ENCODE measurements around the gene HGFAC.
A peak's percentile ranks its signal among the peaks of the same experiment; 100 is the strongest.

Gene HGFAC

DNA sequence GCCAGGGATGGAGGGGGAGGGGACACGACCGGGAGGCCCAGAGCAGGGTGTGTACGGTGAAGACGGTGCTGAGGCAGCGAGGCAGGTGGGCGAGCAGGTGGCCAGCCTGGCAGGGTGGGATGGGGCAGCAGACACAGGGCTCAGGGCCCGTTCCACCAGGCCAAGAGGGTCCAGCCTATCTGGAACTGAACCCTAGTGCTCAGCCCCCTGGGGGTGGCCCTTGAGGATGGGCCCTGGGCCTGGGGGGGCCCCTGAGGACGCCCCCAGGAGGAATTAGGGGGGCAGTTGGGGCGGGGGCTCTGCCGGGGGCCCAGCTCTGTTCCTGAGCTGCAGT lies 3.0 kb upstream of the HGFAC start:
- FAIRE-seq: no peak
- TF ChIP-seq POLR2A (IDR thresholded peaks at IDR 0.05; ENCODE audit: low read depth, low read length): no peak
- no peak for TF ChIP-seq TAF1 (IDR thresholded peaks at IDR 0.05; ENCODE audit: low read depth, low read length)
- TF ChIP-seq SPI1 (IDR thresholded peaks at IDR 0.05; ENCODE audit: low read depth, low read length): no peak
- no peak for TF ChIP-seq POLR2AphosphoS5 (IDR thresholded peaks at IDR 0.05; ENCODE audit: low read depth, low read length)
- TF ChIP-seq POU2F2 (IDR thresholded peaks at IDR 0.05; ENCODE audit: low read depth, low read length): no peak
- TF ChIP-seq PAX5 (IDR thresholded peaks at IDR 0.05; ENCODE audit: insufficient read depth, low read length, severe bottlenecking): no peak
- no peak for DNase-seq (ENCODE audit: insufficient read length, low spot score)

DNA sequence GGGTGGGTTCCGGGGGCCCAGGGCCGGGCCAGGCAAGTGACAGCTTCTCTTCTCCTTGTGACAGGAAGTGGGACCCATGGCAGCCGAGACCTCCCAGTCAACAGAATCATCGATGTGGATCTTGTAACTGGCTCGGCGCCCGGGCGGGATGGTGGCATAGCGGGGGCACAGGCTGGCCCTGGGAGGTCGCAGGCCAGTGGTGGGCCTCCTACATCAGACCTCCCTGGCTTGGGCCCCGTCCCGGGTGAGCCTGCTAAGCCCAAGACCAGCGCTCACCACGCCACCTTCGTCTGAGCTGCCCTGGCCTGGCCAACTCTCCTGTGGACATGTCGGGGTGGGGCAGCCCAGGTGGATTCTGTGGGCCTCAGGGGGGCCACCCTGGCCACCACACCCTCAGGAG lies 2.4 kb upstream of the HGFAC start:
- FAIRE-seq: no peak
- no peak for DNase-seq (ENCODE audit: insufficient read length, low spot score)
- TF ChIP-seq TAF1 (IDR thresholded peaks at IDR 0.05; ENCODE audit: low read depth, low read length) (no peak), POLR2AphosphoS5 (IDR thresholded peaks at IDR 0.05; ENCODE audit: low read depth, low read length) (no peak), POU2F2 (IDR thresholded peaks at IDR 0.05; ENCODE audit: low read depth, low read length) (no peak), POLR2A (IDR thresholded peaks at IDR 0.05; ENCODE audit: low read depth, low read length) (no peak)

DNA sequence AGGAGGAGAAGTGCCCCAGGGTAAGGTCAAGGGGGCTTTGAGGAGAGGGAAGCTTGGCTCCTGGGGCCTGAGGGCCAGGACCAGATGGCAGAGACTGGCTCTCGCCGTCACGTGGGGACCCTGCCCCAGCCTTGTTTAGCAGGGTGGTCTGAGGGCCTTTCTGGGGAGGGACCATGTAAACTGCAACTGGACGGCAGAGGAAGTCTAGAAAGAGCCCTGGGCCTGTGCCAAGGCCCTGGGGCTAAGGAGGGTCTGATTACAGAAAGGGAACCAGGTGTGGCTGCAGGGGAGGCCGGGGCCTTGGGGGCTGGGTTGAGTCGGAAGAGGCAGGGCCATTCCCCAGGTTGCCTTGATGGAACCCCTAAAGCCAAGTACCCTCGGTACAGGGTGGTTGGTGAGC lies 1.8 kb upstream of the HGFAC start:
- DNase-seq (ENCODE audit: insufficient read length, low spot score) (no peak), FAIRE-seq (no peak)
- no peak for TF ChIP-seq TAF1 (IDR thresholded peaks at IDR 0.05; ENCODE audit: low read depth, low read length)
- no peak for TF ChIP-seq PAX5 (IDR thresholded peaks at IDR 0.05; ENCODE audit: insufficient read depth, low read length, severe bottlenecking)
- no peak for TF ChIP-seq POLR2A (IDR thresholded peaks at IDR 0.05; ENCODE audit: low read depth, low read length)
- no peak for TF ChIP-seq POU2F2 (IDR thresholded peaks at IDR 0.05; ENCODE audit: low read depth, low read length)
- TF ChIP-seq SPI1 (IDR thresholded peaks at IDR 0.05; ENCODE audit: low read depth, low read length): no peak
- no peak for TF ChIP-seq POLR2AphosphoS5 (IDR thresholded peaks at IDR 0.05; ENCODE audit: low read depth, low read length)

- FAIRE-seq (no peak), DNase-seq (ENCODE audit: insufficient read length, low spot score) (no peak)
- TF ChIP-seq POU2F2 (IDR thresholded peaks at IDR 0.05; ENCODE audit: low read depth, low read length): no peak
- TF ChIP-seq SPI1 (IDR thresholded peaks at IDR 0.05; ENCODE audit: low read depth, low read length): no peak
These were observed 728 bp upstream of the HGFAC start for GRCh38 chr4:3440979-3441500.

DNA sequence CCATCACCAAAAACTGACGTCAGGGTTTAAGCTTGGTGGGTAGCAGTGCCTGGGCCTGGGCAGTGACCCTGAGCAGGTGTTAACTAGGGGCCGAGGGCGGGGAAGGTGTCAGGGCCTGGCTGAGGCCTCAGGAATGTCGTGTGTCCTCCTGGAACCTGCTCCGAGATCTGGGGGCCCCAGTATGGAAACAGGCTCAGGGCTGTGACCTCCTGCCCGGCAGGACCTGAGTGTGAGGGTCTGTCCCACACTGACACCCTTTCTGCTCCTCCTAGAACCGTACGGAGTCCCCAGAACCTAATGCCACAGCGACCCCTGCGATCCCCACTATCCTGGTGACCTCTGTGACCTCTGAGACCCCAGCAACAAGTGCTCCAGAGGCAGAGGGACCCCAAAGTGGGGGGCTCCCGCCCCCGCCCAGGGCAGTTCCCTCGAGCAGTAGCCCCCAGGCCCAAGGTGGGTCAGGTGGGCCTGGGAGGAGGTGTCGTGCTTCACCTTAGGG lies 741 bp downstream of the HGFAC start:
- FAIRE-seq: no peak
- TF ChIP-seq SPI1 (IDR thresholded peaks at IDR 0.05; ENCODE audit: low read depth, low read length): no peak
- DNase-seq (ENCODE audit: insufficient read length, low spot score): no peak

DNA sequence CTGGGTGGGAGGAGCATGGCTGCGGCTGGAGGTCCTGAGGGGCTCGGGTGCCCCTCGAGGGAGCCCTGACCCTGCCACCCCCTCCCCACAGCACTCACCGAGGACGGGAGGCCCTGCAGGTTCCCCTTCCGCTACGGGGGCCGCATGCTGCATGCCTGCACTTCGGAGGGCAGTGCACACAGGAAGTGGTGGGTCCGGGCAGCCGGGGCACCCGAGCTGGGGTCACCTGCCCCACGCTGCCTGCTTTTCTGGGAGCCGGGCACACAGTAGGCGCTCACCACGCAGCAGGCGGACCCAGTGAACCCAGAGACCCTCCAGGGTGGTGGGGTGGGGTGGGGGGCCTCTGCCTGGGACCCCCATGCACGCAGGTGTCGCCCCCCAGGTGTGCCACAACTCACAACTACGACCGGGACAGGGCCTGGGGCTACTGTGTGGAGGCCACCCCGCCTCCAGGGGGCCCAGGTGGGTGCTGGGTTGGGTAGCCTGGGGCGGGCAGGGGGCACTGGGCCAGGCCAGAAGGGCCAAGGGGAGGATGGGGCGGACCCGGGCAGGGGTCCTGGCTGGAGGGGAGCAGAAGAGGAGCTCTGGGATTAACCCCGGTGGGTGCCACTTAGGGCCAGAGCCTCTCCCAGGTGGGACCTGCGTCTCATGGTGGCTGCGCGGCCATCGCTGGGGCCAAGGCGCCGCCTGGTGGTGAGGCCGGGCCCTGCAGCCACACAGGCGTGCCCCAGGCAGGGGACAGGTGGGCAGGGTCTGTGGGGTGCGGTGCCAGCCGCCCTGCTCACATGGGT lies 1.4 kb downstream of the HGFAC start:
- TF ChIP-seq POLR2A (IDR thresholded peaks at IDR 0.05; ENCODE audit: low read depth, low read length) (no peak), TAF1 (IDR thresholded peaks at IDR 0.05; ENCODE audit: low read depth, low read length) (no peak), PAX5 (IDR thresholded peaks at IDR 0.05; ENCODE audit: insufficient read depth, low read length, severe bottlenecking) (no peak), SPI1 (IDR thresholded peaks at IDR 0.05; ENCODE audit: low read depth, low read length) (no peak), POU2F2 (IDR thresholded peaks at IDR 0.05; ENCODE audit: low read depth, low read length) (no peak), POLR2AphosphoS5 (IDR thresholded peaks at IDR 0.05; ENCODE audit: low read depth, low read length) (no peak)
- FAIRE-seq (peak; percentile 89), DNase-seq (ENCODE audit: insufficient read length, low spot score) (peak; percentile 100)

DNA sequence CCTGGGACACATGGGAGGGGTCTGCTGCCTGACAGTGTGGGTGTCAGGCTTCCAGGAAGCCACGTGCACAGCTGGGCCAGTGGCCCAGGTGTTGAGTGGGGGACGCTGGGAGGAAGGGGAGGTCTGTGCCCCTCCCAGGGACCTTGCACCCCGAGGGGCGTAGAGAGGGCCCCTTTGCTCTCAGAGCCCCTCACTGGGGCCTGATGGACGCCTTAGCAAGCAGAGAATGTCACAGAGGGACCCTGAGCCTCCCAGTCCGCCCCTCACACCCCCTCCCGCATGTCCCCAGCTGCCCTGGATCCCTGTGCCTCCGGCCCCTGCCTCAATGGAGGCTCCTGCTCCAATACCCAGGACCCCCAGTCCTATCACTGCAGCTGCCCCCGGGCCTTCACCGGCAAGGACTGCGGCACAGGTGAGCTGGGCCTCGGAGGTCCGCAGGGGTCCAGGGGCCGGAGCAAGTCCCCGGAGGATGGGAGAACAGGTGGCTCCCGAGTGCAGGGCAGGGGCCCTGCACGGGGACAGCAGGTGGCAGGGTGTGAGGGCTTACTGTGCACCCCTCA lies 2.1 kb downstream of the HGFAC start:
- DNase-seq (ENCODE audit: insufficient read length, low spot score) (no peak), FAIRE-seq (no peak)
- TF ChIP-seq PAX5 (IDR thresholded peaks at IDR 0.05; ENCODE audit: insufficient read depth, low read length, severe bottlenecking): no peak
- no peak for TF ChIP-seq POLR2A (IDR thresholded peaks at IDR 0.05; ENCODE audit: low read depth, low read length)
- no peak for TF ChIP-seq TAF1 (IDR thresholded peaks at IDR 0.05; ENCODE audit: low read depth, low read length)
- TF ChIP-seq POLR2AphosphoS5 (IDR thresholded peaks at IDR 0.05; ENCODE audit: low read depth, low read length): no peak
- TF ChIP-seq POU2F2 (IDR thresholded peaks at IDR 0.05; ENCODE audit: low read depth, low read length): no peak
- no peak for TF ChIP-seq SPI1 (IDR thresholded peaks at IDR 0.05; ENCODE audit: low read depth, low read length)

GRCh38 chr4:3444351-3445110 lies 2.8 kb downstream of the HGFAC start:
- DNase-seq (ENCODE audit: insufficient read length, low spot score) (no peak), FAIRE-seq (no peak)
- no peak for TF ChIP-seq POU2F2 (IDR thresholded peaks at IDR 0.05; ENCODE audit: low read depth, low read length)
- no peak for TF ChIP-seq TAF1 (IDR thresholded peaks at IDR 0.05; ENCODE audit: low read depth, low read length)
- TF ChIP-seq PAX5 (IDR thresholded peaks at IDR 0.05; ENCODE audit: insufficient read depth, low read length, severe bottlenecking): no peak
- no peak for TF ChIP-seq POLR2AphosphoS5 (IDR thresholded peaks at IDR 0.05; ENCODE audit: low read depth, low read length)
- no peak for TF ChIP-seq POLR2A (IDR thresholded peaks at IDR 0.05; ENCODE audit: low read depth, low read length)
- no peak for TF ChIP-seq SPI1 (IDR thresholded peaks at IDR 0.05; ENCODE audit: low read depth, low read length)

DNA sequence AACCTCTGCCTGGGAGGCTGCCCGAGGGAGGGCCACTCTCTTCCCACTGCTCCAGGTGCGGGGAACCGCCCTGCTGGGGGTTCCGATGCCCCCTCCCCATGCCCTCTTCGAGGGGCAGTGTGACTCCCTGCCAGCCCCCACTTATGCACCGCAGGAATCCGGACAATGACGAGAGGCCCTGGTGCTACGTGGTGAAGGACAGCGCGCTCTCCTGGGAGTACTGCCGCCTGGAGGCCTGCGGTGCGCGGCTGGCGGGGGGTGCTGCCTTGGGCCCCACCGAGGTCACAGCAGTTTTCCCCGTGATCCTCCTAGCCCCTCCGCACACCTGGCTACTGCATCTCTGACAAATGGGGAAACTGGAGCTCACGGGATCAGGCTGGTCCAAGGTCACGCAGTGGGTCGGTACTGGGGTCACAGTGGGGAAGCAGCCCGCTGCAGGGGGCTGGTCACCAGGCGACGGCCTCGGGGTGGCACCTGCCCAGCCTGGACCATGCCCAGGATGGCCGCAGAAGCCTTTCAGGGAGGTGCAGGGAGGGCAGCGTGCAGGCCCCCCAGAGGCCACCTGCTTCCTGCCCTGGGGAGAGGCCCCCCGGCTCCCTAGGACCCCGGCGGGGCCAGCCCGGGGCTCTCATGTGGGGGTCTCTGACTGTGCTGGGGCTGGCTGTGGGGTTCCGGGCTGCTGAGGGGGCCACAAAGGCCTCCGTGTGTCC lies 3.5 kb downstream of the HGFAC start:
- DNase-seq (ENCODE audit: insufficient read length, low spot score) (no peak), FAIRE-seq (no peak)
- TF ChIP-seq TAF1 (IDR thresholded peaks at IDR 0.05; ENCODE audit: low read depth, low read length): no peak
- no peak for TF ChIP-seq PAX5 (IDR thresholded peaks at IDR 0.05; ENCODE audit: insufficient read depth, low read length, severe bottlenecking)
- TF ChIP-seq POLR2AphosphoS5 (IDR thresholded peaks at IDR 0.05; ENCODE audit: low read depth, low read length): no peak
- TF ChIP-seq POU2F2 (IDR thresholded peaks at IDR 0.05; ENCODE audit: low read depth, low read length): no peak

Measured in GM12891 (cell line).